HG03095 (cell line): ENCODE measurements around the gene PDCD1LG2.

Source experiments
- ATAC-seq: cut with Tn5 transposase; IDR thresholded peaks from one replicate; pipeline ENCODE4 v1.9.1; 2021; ENCODE audit warnings: moderate library complexity; ENCODE audit not compliant: unreplicated experiment

Gene PDCD1LG2

GRCh38 chr9:5529683-5530221 lies 19.4 kb downstream of the PDCD1LG2 start:
- peak; percentile 58 for ATAC-seq

- no peak for ATAC-seq
Observed at GRCh38 chr9:5531101-5531882, 21.0 kb downstream of the PDCD1LG2 start.

- no peak for ATAC-seq
Observed at GRCh38 chr9:5532306-5532705, 22.0 kb downstream of the PDCD1LG2 start.

- no peak for ATAC-seq
Observed at GRCh38 chr9:5532790-5533189, 22.5 kb downstream of the PDCD1LG2 start.

GRCh38 chr9:5536684-5537083 lies 26.4 kb downstream of the PDCD1LG2 start:
- no peak for ATAC-seq

GRCh38 chr9:5543875-5544702 lies 33.8 kb downstream of the PDCD1LG2 start:
- no peak for ATAC-seq

GRCh38 chr9:5549658-5550650 lies 39.6 kb downstream of the PDCD1LG2 start:
- ATAC-seq: no peak

GRCh38 chr9:5551368-5552150 lies 41.2 kb downstream of the PDCD1LG2 start:
- ATAC-seq: no peak

- ATAC-seq: no peak
Observed at GRCh38 chr9:5552301-5552700, 42.0 kb downstream of the PDCD1LG2 start.

GRCh38 chr9:5553211-5553610 lies 42.9 kb downstream of the PDCD1LG2 start:
- no peak for ATAC-seq

GRCh38 chr9:5554254-5554653 lies 43.9 kb downstream of the PDCD1LG2 start:
- ATAC-seq: peak; percentile 46

- no peak for ATAC-seq
Observed at GRCh38 chr9:5556101-5556705, 45.9 kb downstream of the PDCD1LG2 start.

GRCh38 chr9:5557606-5558587 lies 47.6 kb downstream of the PDCD1LG2 start:
- ATAC-seq: peak; percentile 73

- ATAC-seq: no peak
Observed at GRCh38 chr9:5559659-5560058, 49.3 kb downstream of the PDCD1LG2 start.

GRCh38 chr9:5560443-5561100 lies 50.2 kb downstream of the PDCD1LG2 start:
- ATAC-seq: no peak

GRCh38 chr9:5561828-5562488 lies 51.6 kb downstream of the PDCD1LG2 start:
- no peak for ATAC-seq

GRCh38 chr9:5562806-5563416 lies 52.6 kb downstream of the PDCD1LG2 start:
- ATAC-seq: no peak
